Activated CD8-positive, alpha-beta memory T cell treated with anti-CD3 and anti-CD28 coated beads for 48 hours (primary cell): ENCODE measurements around the gene ZP2.
"Not testable (repeated sequence)": the region's sequence is repeated elsewhere in the genome, so short reads cannot be mapped to it uniquely, and the experiment has no call there.

Experiments
- DNase-seq, 3 experiments: peaks; one replicate each; pipeline ENCODE4 v3.0.0-alpha.2; 2020; ENCODE audit warnings: low read depth in 2 of 3, low spot score in 2 of 3

ZP2 gene

GRCh38 chr16:21217121-21217520 lies 5.7 kb upstream of the ZP2 start:
- no peak for DNase-seq

- no peak for DNase-seq
Measured at GRCh38 chr16:21214086-21214485, 2.7 kb upstream of the ZP2 start.

DNA sequence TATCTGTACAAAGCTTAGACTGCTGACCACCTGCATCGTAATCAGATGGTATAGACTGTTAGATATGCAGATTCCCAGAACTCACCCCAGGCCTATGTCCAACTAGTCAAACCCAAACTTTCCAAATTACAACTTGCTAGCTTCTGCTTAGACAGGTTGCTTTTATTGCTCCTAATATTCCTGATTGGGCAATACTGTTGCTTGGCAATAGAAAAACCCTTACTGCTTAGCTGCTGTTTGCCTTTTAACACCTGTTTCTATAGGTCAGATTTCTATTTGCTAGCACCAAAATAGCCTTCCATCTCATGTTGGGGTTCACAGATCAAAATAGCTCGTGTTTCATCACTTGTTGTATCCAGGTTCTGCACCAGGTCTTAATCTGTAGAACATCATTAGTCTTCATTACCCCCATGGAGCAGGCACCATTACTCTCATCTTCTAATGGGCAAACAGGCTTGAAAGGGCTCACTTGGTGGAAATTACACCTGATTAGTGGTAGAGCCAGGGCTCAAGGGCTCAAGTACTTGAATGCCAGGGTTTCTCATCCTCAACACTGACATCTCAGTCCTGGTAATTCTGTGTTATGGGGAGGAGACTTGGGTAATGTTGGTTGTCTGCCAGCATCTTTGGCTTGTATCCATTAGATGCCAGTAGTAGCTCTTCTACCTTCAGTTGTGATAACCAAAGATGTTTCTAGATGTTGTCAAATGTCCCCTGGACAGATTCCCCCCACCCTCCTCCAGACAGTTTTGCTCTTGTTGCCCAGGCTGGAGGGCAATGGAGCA lies 2.7 kb downstream of the ZP2 start:
- no peak for DNase-seq

- no peak for DNase-seq
Measured at GRCh38 chr16:21206550-21206949, 4.8 kb downstream of the ZP2 start.

- no peak for DNase-seq
Measured at GRCh38 chr16:21205303-21205702, 6.1 kb downstream of the ZP2 start.

DNA sequence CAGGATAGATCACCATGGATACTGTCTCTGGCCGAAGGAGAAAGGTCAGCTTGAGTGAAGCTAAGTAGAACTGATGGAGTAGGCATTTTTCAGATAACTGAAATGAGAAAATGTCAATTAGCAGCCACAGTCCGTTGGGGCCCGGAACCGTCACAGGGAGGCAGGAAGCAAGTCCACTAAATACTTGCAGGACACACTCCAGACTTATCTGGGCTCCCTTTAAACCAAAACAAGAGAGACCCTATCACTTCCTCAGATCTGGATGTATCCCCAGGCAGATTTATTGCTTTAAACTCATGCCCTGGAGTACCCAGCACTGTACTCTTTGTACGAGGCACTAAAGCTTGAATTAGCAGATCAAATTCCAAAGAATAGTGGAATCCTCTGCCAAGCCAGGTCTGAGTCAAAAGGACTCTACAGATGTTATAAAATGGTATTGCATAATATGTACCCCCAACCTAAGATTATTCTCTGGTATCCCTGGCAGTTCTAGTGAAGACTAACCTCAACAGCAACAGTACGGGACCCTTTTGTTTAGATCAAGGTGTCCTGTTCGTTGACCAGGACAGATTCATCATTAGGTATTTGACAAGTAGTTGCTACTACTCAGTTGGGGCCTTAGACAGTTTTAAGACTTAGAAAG lies 8.1 kb downstream of the ZP2 start:
- DNase-seq = no peak

- DNase-seq = no peak
Measured at GRCh38 chr16:21199607-21200218, 11.7 kb downstream of the ZP2 start.

DNA sequence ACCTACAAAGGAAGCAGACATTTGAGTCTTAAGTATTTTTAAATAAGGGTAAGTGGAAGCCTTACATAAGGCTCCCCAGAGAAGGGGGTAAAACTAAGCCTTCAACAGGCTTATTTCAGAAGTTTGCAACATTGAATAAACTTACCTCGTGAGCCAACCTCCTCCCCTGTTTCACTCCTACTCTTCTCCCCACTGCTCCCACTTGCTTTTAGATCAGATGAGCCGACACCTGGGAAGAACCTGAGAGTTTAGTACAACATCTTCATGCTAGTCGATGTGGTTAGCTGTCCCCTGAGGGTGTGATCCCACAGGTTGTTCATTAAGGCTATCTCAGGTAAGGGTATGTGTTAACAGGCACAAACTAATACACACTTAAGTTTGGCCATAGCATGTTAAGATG lies 13.8 kb downstream of the ZP2 start:
- DNase-seq = no peak

DNA sequence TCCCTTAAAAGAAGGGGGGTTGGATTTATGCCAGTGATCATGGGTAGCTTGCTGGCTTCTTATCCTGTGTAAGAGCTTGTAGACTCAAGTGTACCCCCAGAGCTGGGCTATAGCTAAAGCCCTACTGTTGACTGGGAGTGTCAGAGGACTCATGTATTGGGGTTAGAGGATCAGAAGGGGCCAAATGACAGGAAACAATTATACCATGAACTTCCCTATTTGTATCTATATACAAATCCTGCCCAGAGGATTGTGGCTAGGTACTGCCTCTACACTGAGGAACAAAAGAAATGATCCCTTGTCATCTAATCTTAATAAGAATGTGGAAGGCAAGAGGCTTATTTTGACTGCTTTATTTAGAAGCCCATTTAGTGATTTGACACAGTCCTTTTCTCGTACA lies 14.3 kb downstream of the ZP2 start:
- no peak for DNase-seq

DNA sequence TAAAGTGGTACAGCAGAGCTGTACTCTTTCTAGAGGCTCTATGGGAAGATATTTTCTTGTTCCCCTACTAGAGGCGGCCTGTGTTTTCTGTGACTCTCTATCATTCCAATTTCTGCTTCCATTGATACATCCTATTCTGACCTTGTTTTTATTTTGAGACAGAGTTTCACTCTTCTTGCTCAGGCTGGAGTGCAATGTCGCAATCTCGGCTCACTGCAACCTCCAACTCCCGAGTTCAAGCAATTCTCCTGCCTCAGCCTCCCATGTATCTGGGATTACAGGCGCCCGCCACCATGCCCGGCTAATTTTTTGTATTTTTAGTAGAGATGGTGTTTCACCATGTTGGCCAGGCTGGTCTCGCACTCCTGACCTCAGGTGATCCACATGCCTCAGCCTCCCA lies 16.0 kb downstream of the ZP2 start:
- DNase-seq = not testable (repeated sequence)

GRCh38 chr16:21194771-21195301 lies 16.5 kb downstream of the ZP2 start:
- DNase-seq = no peak

GRCh38 chr16:21192991-21193390 lies 18.4 kb downstream of the ZP2 start:
- no peak for DNase-seq

- DNase-seq = no peak
Measured at GRCh38 chr16:21190599-21190998, 20.8 kb downstream of the ZP2 start.

GRCh38 chr16:21190013-21190412 lies 21.4 kb downstream of the ZP2 start:
- no peak for DNase-seq

DNA sequence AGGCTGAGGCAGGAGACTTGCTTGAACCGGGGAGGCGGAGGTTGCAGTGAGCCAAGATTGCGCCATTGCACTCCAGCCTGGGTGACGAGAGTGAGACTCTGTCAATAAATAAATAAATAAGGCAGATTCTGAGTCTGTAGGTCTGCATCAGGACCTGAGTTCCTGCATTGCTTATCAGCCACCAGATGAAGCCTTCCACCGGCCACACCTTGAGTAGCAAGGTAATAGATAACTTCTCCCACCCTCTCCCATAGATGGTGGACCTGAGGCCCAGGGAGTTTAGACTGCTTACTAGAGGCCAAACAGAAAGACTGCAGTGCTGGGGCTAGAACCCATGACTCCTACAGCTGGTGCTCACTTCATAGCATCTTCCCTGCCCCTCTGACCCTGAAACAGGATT lies 22.1 kb downstream of the ZP2 start:
- no peak for DNase-seq

- no peak for DNase-seq
Measured at GRCh38 chr16:21186326-21186691, 25.1 kb downstream of the ZP2 start.

- no peak for DNase-seq
Measured at GRCh38 chr16:21185659-21186325, 25.6 kb downstream of the ZP2 start.

- DNase-seq = no peak
Measured at GRCh38 chr16:21184834-21185233, 26.5 kb downstream of the ZP2 start.

DNA sequence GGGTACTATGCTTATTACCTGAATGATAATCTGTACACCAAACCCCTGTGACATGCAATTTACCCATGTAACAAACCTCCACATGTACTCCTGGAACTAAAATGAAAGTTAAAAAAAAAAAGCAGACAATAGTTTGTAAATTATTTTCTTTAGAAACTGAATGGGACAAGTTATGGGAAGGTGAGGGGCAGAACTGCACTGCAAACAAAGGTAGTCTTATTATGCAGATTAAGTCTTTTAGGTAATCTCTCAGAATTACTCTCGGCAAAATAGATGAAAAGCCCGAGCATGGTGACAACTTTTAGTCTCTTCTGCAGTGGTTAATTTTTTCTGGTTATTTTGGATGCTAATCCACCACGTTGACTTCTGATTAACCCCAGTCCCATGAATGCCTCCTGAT lies 27.4 kb downstream of the ZP2 start:
- no peak for DNase-seq

GRCh38 chr16:21179983-21180365 lies 31.4 kb downstream of the ZP2 start:
- no peak for DNase-seq

DNA sequence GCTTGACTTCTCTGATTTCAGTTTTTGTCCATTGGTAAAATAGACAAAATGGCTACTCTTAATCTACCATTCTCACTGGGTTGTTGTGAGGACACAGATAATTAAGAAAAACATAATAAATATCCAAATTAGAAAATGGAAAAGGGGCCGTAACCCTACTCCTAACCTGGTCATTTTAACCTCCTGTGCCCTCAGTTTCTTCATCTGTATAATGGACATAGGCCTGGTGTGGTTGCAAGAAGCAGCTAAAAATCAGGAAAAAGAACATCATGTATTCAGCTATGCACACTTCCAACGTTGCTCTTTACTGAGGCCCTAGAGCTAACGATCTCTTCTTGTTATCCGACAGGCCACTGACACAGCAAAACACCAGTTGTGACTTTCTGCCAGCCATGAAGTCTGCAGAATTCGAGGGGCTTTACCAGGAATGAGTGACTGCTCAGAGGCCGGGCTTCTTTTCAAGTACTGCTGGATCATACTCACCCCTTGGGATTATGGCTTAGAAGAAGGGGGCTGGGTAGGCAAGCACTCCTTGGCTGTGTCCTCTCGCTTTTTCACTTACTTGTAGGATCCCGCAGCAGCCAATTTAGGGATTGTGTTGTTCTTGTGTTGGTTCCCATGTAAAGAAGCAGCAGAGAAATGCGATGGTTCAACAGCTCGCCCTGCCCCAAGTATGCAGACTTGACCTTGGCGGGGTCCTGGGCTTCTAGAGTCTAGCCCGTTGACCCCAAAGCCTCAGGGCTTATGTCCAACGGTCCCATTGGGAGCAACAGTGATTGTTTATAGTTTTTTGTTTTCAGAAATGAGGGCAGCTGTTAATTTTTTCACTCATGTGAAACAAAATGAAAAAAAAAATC lies 32.0 kb downstream of the ZP2 start:
- DNase-seq = no peak
